ENCODE results near the gene FGD5.

DNA sequence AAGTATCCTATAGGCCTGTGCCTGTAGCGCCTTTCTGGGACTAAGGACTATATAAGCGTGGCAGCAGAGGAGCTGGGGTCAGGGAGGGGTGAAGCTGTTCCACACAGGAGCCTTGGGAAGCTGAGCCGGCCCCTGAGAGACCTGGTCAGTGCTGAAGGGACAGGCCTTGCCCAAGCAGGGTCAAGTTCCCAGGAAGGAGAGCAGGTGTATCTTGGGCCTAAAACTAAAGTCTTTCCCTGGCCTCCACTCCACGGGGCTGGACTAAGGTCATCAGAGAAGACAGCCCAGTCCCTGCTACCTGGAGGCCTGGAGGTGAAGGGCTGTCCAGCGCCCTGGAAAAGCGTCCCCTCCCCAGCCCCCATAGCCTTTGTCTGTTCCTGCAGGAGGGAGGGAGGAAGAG lies 104.7 kb downstream of the FGD5 start:
- TF ChIP-seq, protein P1, sequence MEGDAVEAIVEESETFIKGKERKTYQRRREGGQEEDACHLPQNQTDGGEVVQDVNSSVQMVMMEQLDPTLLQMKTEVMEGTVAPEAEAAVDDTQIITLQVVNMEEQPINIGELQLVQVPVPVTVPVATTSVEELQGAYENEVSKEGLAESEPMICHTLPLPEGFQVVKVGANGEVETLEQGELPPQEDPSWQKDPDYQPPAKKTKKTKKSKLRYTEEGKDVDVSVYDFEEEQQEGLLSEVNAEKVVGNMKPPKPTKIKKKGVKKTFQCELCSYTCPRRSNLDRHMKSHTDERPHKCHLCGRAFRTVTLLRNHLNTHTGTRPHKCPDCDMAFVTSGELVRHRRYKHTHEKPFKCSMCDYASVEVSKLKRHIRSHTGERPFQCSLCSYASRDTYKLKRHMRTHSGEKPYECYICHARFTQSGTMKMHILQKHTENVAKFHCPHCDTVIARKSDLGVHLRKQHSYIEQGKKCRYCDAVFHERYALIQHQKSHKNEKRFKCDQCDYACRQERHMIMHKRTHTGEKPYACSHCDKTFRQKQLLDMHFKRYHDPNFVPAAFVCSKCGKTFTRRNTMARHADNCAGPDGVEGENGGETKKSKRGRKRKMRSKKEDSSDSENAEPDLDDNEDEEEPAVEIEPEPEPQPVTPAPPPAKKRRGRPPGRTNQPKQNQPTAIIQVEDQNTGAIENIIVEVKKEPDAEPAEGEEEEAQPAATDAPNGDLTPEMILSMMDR (IDR thresholded peaks at IDR 0.05), result no peak
- TF ChIP-seq POLR2A (IDR thresholded peaks at IDR 0.05), result no peak

Measured in uterus (tissue), 2 donors.